Activated effector memory CD4-positive, alpha-beta T cell treated with anti-CD3 and anti-CD28 coated beads, Interleukin-2, amount 50 U/mL, for 16 hours (primary cell): Measurements from ENCODE around the gene ZNF397.

Experiments
- DNase-seq: peaks from one replicate; pipeline ENCODE4 v3.0.0-alpha.2; 2020

Gene ZNF397

GRCh38 chr18:35247412-35248249 lies 6.8 kb downstream of the ZNF397 start:
- DNase-seq = no peak

GRCh38 chr18:35248429-35248828 lies 7.6 kb downstream of the ZNF397 start:
- DNase-seq = no peak

- no peak for DNase-seq
These were observed 11.6 kb downstream of the ZNF397 start for GRCh38 chr18:35252466-35252865.

- DNase-seq = no peak
These were observed 12.9 kb downstream of the ZNF397 start for GRCh38 chr18:35253655-35254287.

- DNase-seq = no peak
These were observed 16.1 kb downstream of the ZNF397 start for GRCh38 chr18:35256947-35257346.

GRCh38 chr18:35264409-35264808 lies 23.6 kb downstream of the ZNF397 start:
- no peak for DNase-seq

GRCh38 chr18:35267161-35267651 lies 26.4 kb downstream of the ZNF397 start:
- DNase-seq = peak; percentile 87

GRCh38 chr18:35267809-35268208 lies 27.0 kb downstream of the ZNF397 start:
- DNase-seq = no peak

GRCh38 chr18:35268821-35269220 lies 28.0 kb downstream of the ZNF397 start:
- no peak for DNase-seq

- no peak for DNase-seq
These were observed 30.8 kb downstream of the ZNF397 start for GRCh38 chr18:35271656-35272055.

- DNase-seq = no peak
These were observed 35.4 kb downstream of the ZNF397 start for GRCh38 chr18:35276267-35276666.

- no peak for DNase-seq
These were observed 36.8 kb downstream of the ZNF397 start for GRCh38 chr18:35277633-35278032.

- DNase-seq = no peak
These were observed 37.3 kb downstream of the ZNF397 start for GRCh38 chr18:35278085-35278484.

- DNase-seq = no peak
These were observed 38.1 kb downstream of the ZNF397 start for GRCh38 chr18:35278969-35279368.

GRCh38 chr18:35282353-35282752 lies 41.5 kb downstream of the ZNF397 start:
- no peak for DNase-seq

GRCh38 chr18:35283923-35284794 lies 43.3 kb downstream of the ZNF397 start:
- no peak for DNase-seq

- no peak for DNase-seq
These were observed 44.0 kb downstream of the ZNF397 start for GRCh38 chr18:35284841-35285240.

- no peak for DNase-seq
These were observed 48.5 kb downstream of the ZNF397 start for GRCh38 chr18:35289293-35289692.

- DNase-seq = peak; percentile 70
These were observed 48.9 kb downstream of the ZNF397 start for GRCh38 chr18:35289727-35290093.

- DNase-seq = peak; percentile 98
These were observed 49.4 kb downstream of the ZNF397 start, which contains the start of gene ZSCAN30 for GRCh38 chr18:35290094-35290735. Gene ZSCAN30 (minus strand): TSS chr18:35290229. CDS start chr18:35264352, 25,877 bp downstream.

- no peak for DNase-seq
These were observed 50.3 kb downstream of the ZNF397 start for GRCh38 chr18:35291166-35291565.

- DNase-seq = no peak
These were observed 55.2 kb downstream of the ZNF397 start for GRCh38 chr18:35296060-35296459.

- no peak for DNase-seq
These were observed 62.8 kb downstream of the ZNF397 start for GRCh38 chr18:35303610-35304009.
